Measurements from ENCODE around the gene DIPK2B. TPM values are rescaled to one million over a fixed set of nuclear protein-coding genes. Genes with fewer than 3 reads are reported as not detected.

Gene DIPK2B
- total and polyA plus RNA-seq, 2 donors (not counting 1 experiment from before 2014, with no cell fraction given) = not detected

DNA sequence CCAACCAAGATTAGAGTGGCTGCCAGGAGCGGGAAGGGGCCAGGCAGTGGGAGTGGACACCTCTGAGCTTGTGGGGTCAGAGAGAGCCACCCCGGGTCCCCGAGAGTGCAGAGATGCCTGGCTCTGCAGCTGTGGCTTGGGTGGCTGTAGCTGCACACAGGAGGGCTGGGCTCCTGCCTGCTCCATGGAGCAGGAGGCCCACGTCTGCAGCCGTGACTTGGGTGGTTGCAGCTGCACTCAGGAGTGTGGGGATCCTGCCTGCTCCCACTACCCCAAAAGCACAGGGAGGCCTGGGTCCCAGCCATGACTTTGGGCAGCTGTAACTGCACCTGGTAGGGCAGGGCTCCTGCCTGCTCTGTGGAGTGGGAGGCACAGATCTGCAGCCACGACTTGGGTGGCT lies 28.7 kb upstream of the DIPK2B start:
- no peak overlapping the region for H3K4me2 ChIP-seq (replicated peaks; ENCODE audit: low read depth, low read length, poor library complexity, severe bottlenecking)
- no peak for DNase-seq
- TF ChIP-seq CTCF (IDR thresholded peaks at IDR 0.05) (no peak), EZH2 (IDR thresholded peaks at IDR 0.05; ENCODE audit: borderline replicate concordance, insufficient read depth, low read depth, low read length, poor library complexity, severe bottlenecking) (no peak)
- POLR2A ChIA-PET = no interaction called here
- H3K79me2 ChIP-seq (ENCODE audit: control insufficient read depth, insufficient read depth, low read length) = no peaks in the 10 kb centered on the region
- ATAC-seq (ENCODE audit: low read depth) = no peak
- H3K4me3 ChIP-seq (ENCODE audit: control extremely low read depth in 1 of 5, extremely low read depth in 1 of 5, insufficient read depth in 1 of 5, low read depth in 2 of 5, low read length in 4 of 5) = no peak overlapping the region
- H3K27me3 ChIP-seq (replicated peaks in 1 of 4; ENCODE audit: control extremely low read depth in 1 of 4, control insufficient read depth in 3 of 4, insufficient read depth in 4 of 4, low read length in 3 of 4) = no peaks in the 10 kb centered on the region
- Mint-ChIP-seq H3K4me1 (peaks cover 43% of the 10 kb centered on the region), H3K4me3 (no peak overlapping the region), H3K9me3 (ENCODE audit: insufficient read depth) (no peaks in the 10 kb centered on the region), H3K27ac (no peak overlapping the region), H3K27me3 (no peaks in the 10 kb centered on the region)
- CTCF ChIA-PET = no interaction called here
- intact Hi-C loops (cut with micrococcal nuclease) = no loop called here
- H2AFZ ChIP-seq (ENCODE audit: insufficient read depth, low read depth, low read length, poor library complexity, severe bottlenecking) = no peak overlapping the region
- WGBS (ENCODE audit: insufficient coverage) = 20% methylated on average over 1 of the region's 6 CpGs
- no peaks in the 10 kb centered on the region for H3K36me3 ChIP-seq (replicated peaks in 1 of 2; ENCODE audit: control extremely low read depth in 1 of 2, control insufficient read depth in 1 of 2, extremely low read depth in 1 of 2, insufficient read depth in 2 of 2, low read length in 1 of 2)
- H3K4me1 ChIP-seq (ENCODE audit: control insufficient read depth in 2 of 2, insufficient read depth in 2 of 2, low read length in 2 of 2) = peaks cover 39 to 50% of the 10 kb centered on the region in 2 donors
- H3K9me3 ChIP-seq (ENCODE audit: control extremely low read depth in 1 of 3, control insufficient read depth in 2 of 3, insufficient read depth in 1 of 3, low read length in 2 of 3) = no peaks in the 10 kb centered on the region
- H3K27ac ChIP-seq (ENCODE audit: low read length in 2 of 2) = no peak overlapping the region
- H3K9ac ChIP-seq (ENCODE audit: low read length) = no peak overlapping the region
- no peaks in the 10 kb centered on the region for H4K20me1 ChIP-seq (ENCODE audit: control insufficient read depth, insufficient read depth, low read length, poor library complexity, severe bottlenecking)

DNA sequence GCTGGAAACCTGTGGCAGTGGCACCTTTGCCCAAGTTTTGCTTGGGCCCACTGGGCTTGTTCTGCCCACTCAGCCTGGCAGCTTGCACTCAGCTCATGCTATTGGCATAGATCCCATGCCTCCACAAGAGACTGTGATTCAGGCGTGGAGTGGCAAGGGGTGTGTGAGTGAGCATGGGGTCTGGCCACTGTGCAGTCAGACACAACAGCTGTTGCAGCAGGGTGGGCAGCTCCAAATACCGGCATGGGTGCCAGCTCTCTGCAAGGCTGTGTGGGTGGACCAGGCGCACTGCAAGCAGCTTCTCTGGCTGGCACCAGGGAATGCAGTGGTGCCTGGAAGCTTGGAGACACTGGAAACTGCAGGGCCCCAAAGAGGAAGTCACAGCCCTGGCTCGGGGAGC lies 27.4 kb upstream of the DIPK2B start:
- Histone ChIP-seq H3K79me2 (ENCODE audit: control insufficient read depth, insufficient read depth, low read length) (no peaks in the 10 kb centered on the region), H2AFZ (ENCODE audit: insufficient read depth, low read depth, low read length, poor library complexity, severe bottlenecking) (no peak overlapping the region), H3K4me1 (ENCODE audit: control insufficient read depth in 2 of 2, insufficient read depth in 2 of 2, low read length in 2 of 2) (peaks cover 39 to 50% of the 10 kb centered on the region in 2 donors), H4K20me1 (ENCODE audit: control insufficient read depth, insufficient read depth, low read length, poor library complexity, severe bottlenecking) (no peaks in the 10 kb centered on the region), H3K36me3 (replicated peaks in 1 of 2; ENCODE audit: control extremely low read depth in 1 of 2, control insufficient read depth in 1 of 2, extremely low read depth in 1 of 2, insufficient read depth in 2 of 2, low read length in 1 of 2) (no peaks in the 10 kb centered on the region), H3K4me3 (ENCODE audit: control extremely low read depth in 1 of 5, extremely low read depth in 1 of 5, insufficient read depth in 1 of 5, low read depth in 2 of 5, low read length in 4 of 5) (no peak overlapping the region), H3K27me3 (replicated peaks in 1 of 4; ENCODE audit: control extremely low read depth in 1 of 4, control insufficient read depth in 3 of 4, insufficient read depth in 4 of 4, low read length in 3 of 4) (no peaks in the 10 kb centered on the region), H3K4me2 (replicated peaks; ENCODE audit: low read depth, low read length, poor library complexity, severe bottlenecking) (no peak overlapping the region), H3K27ac (ENCODE audit: low read length in 2 of 2) (no peak overlapping the region), H3K9me3 (ENCODE audit: control extremely low read depth in 1 of 3, control insufficient read depth in 2 of 3, insufficient read depth in 1 of 3, low read length in 2 of 3) (no peaks in the 10 kb centered on the region), H3K9ac (ENCODE audit: low read length) (no peak overlapping the region)
- Mint-ChIP-seq H3K4me3 (no peak overlapping the region), H3K9me3 (ENCODE audit: insufficient read depth) (no peaks in the 10 kb centered on the region), H3K4me1 (peaks cover 41% of the 10 kb centered on the region), H3K27me3 (no peaks in the 10 kb centered on the region), H3K27ac (no peak overlapping the region)
- no peak for ATAC-seq (ENCODE audit: low read depth)
- POLR2A ChIA-PET = no interaction called here
- no peak for TF ChIP-seq CTCF (IDR thresholded peaks at IDR 0.05)
- intact Hi-C loops (cut with micrococcal nuclease) = no loop called here
- WGBS (ENCODE audit: insufficient coverage) = 100% methylated on average over 2 of the region's 4 CpGs
- DNase-seq = no peak
- CTCF ChIA-PET = no interaction called here

Data from B cell (primary cell).